Measurements from ENCODE around the gene TMEM238L. TPM values are rescaled to one million over a fixed set of nuclear protein-coding genes. Genes with fewer than 3 reads are reported as not detected.

The TMEM238L gene
- total RNA-seq, 6 experiments from 2014 or later: not detected

DNA sequence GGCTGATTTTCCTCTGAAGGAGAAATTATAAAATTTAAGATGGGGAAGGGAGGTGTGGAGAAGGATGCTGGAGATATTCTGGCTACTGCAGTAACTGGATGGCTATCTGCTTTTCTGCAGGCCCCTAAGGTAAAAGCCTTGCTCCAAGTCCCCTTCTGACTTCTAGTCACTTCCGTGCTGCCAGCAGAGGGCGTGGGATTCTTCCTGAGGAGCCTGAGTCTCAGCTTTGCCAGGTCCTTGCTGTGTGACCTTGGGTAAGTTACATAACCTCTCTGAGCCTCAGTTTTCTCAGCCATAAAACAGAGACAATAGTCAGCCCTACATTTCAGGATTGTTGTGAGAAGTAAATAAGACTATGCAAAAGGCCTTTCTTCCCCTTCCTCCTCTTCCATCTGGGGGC, 49.8 kb downstream of the TMEM238L start:
- Mint-ChIP-seq H3K4me3 (no peak overlapping the region), H3K36me3 (ENCODE audit: low read depth) (no peaks in the 10 kb centered on the region), H3K9me3 (no peaks in the 10 kb centered on the region), H3K4me1 (ENCODE audit: low read depth) (no peaks in the 10 kb centered on the region), H3K27me3 (ENCODE audit: insufficient read depth) (peaks cover 19% of the 10 kb centered on the region), H3K27ac (no peak overlapping the region)
- TF ChIP-seq, protein P1, sequence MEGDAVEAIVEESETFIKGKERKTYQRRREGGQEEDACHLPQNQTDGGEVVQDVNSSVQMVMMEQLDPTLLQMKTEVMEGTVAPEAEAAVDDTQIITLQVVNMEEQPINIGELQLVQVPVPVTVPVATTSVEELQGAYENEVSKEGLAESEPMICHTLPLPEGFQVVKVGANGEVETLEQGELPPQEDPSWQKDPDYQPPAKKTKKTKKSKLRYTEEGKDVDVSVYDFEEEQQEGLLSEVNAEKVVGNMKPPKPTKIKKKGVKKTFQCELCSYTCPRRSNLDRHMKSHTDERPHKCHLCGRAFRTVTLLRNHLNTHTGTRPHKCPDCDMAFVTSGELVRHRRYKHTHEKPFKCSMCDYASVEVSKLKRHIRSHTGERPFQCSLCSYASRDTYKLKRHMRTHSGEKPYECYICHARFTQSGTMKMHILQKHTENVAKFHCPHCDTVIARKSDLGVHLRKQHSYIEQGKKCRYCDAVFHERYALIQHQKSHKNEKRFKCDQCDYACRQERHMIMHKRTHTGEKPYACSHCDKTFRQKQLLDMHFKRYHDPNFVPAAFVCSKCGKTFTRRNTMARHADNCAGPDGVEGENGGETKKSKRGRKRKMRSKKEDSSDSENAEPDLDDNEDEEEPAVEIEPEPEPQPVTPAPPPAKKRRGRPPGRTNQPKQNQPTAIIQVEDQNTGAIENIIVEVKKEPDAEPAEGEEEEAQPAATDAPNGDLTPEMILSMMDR (IDR thresholded peaks at IDR 0.05): peak; percentile 68; the same call in 1 of the 2 replicates
- DNase-seq: no peak

DNA sequence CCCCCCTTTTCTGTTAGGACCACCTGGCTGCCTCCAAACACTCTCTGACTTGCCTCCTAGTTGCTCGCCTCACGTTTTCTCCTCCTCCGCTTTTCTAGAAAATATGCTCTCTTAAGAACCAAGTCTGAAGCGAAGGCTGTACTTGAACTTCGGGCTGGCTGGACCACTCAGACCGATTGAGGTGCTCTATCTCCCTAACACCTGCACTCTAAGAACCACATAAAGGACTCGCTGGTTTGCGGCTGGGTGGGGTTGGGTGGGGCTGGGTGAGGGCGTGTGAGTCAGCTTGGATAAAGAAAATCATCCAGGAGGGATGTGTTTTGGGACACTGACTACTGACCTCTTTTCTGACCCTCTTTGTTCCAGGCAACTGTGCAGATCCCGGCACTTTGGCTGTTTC, 51.2 kb downstream of the TMEM238L start:
- no peak for DNase-seq
- Mint-ChIP-seq H3K27ac (no peak overlapping the region), H3K27me3 (ENCODE audit: insufficient read depth) (peaks cover 17% of the 10 kb centered on the region), H3K9me3 (no peaks in the 10 kb centered on the region), H3K4me3 (no peak overlapping the region), H3K36me3 (ENCODE audit: low read depth) (no peaks in the 10 kb centered on the region), H3K4me1 (ENCODE audit: low read depth) (no peaks in the 10 kb centered on the region)
- TF ChIP-seq, protein P1 (IDR thresholded peaks at IDR 0.05): no peak

DNA sequence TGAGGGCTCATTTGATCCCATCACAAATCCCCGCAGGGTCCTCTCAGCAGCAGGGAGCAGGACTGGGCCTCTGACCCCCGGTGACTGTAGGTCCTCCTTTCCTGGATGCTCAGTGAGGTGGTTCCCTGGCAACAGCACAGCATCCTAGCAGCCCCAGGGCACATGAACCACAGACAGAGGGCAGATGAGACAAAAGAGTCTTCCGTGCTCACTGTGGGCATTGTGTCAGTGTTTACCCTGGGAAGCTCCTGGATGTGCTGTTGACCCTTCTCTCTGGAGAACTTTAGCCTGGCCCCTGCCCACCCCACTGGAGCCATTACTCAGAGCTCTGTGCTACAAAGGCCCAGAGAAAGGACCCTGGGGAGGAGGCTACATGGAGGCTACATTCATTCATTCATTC, 52.3 kb downstream of the TMEM238L start:
- no peaks in the 10 kb centered on the region for H3K36me3 Mint-ChIP-seq (ENCODE audit: low read depth)
- TF ChIP-seq, protein P1 (IDR thresholded peaks at IDR 0.05): no peak
- DNase-seq: no peak
- H3K27ac Mint-ChIP-seq: no peak overlapping the region
- H3K4me1 Mint-ChIP-seq (ENCODE audit: low read depth): no peaks in the 10 kb centered on the region
- H3K9me3 Mint-ChIP-seq: no peaks in the 10 kb centered on the region
- peaks cover 21% of the 10 kb centered on the region for H3K27me3 Mint-ChIP-seq (ENCODE audit: insufficient read depth)
- no peak overlapping the region for H3K4me3 Mint-ChIP-seq

DNA sequence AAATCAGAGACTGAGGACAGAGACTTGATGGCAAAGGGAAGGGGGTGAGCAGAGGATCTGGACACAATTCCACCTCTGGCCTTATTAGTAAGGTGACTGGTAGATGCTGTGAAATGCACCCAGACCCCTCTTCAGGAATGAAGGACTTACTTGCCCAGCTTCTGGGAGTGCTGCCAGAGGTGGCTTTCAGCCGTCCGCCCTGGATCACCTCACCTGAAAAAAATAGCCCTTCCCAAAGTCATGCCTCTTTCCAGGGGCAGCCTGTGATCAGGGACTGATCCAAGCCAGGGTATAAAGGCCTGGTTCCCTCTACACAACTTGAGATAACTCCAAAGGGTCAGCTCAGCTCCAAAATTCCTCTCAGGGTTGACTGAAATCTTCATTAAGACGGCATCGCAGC, 53.7 kb downstream of the TMEM238L start:
- TF ChIP-seq, protein P1 (IDR thresholded peaks at IDR 0.05): no peak
- Mint-ChIP-seq H3K36me3 (ENCODE audit: low read depth) (no peaks in the 10 kb centered on the region), H3K9me3 (no peaks in the 10 kb centered on the region), H3K4me1 (ENCODE audit: low read depth) (no peaks in the 10 kb centered on the region), H3K4me3 (no peak overlapping the region), H3K27me3 (ENCODE audit: insufficient read depth) (peaks cover 22% of the 10 kb centered on the region), H3K27ac (no peak overlapping the region)
- no peak for DNase-seq

DNA sequence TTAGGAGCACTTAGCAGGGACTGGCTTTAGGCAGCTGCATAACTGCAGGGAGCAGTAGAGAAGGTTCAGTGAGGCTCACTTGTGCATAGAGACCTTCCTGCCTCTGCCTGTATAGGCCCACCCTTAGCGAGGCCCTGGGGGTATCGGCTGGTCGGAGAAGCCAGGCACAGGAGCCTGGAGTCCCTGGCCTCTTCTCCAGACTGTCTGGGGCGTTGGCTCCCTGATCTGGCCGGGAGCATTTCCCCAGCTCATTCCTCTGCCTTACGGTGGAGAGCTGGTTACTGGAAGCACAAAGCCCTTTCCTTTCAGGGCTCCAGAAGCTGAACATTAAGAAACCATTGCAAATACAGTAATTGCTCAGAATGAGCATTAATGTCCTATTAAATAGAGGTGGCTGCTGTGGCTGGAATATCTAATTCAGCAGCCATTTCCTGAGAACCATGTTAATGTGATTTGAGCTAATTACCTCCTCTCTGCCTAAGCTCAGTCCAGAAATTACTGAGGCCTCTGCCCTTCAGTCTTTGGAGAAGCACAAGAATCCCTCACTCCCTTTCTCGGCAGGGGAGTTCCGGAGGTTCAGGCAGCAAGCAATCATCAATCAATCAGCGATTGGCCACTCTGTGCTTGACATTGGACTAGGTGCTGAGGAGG, 55.2 kb downstream of the TMEM238L start:
- no peaks in the 10 kb centered on the region for H3K36me3 Mint-ChIP-seq (ENCODE audit: low read depth)
- no peak overlapping the region for H3K27ac Mint-ChIP-seq
- no peak overlapping the region for H3K4me3 Mint-ChIP-seq
- peaks cover 18% of the 10 kb centered on the region for H3K27me3 Mint-ChIP-seq (ENCODE audit: insufficient read depth)
- TF ChIP-seq, protein P1 (IDR thresholded peaks at IDR 0.05): no peak
- DNase-seq: no peak
- no peaks in the 10 kb centered on the region for H3K4me1 Mint-ChIP-seq (ENCODE audit: low read depth)
- no peaks in the 10 kb centered on the region for H3K9me3 Mint-ChIP-seq
